Heart left ventricle (tissue), 16 donors: ENCODE measurements around the gene SMARCA1. TPM values are rescaled to one million over a fixed set of nuclear protein-coding genes. Genes with fewer than 3 reads are reported as not detected.

ENCODE experiments used
- ATAC-seq, 4 donors: fragments of 200-7000 bp; cut with Tn5 transposase; one replicate each; pipeline ENCODE4 v1.9.1; 2020 to 2022; ENCODE audit warnings: moderate library complexity in 4 of 4, mild to moderate bottlenecking in 3 of 4, moderate number of reproducible peaks in 1 of 4
- DNase-seq, 5 donors: peaks; one replicate each; pipeline ENCODE4 v3.0.0-alpha.2; 2020
- H3K27ac ChIP-seq, 12 donors: fragments of 200-600 bp; sonication (generic) in 4 of 12; one replicate each; pipeline versions ENCODE4 v1.5.0 to v1.8.0; 2016 to 2022; ENCODE audit warnings: mild to moderate bottlenecking in 2 of 12
- H3K27me3 ChIP-seq, 9 donors: fragments of 200-600 bp; sonication (generic) in 2 of 9; one replicate each; pipeline versions ENCODE4 v1.5.1 to v1.8.0; 2016 to 2022; ENCODE audit warnings: mild to moderate bottlenecking in 3 of 9
- H3K36me3 ChIP-seq, 9 donors: fragments of 200-600 bp; sonication (generic) in 2 of 9; one replicate each; pipeline versions ENCODE4 v1.5.0 to v1.8.0; 2018 to 2022; ENCODE audit warnings: mild to moderate bottlenecking in 2 of 9
- H3K4me1 ChIP-seq, 12 donors: fragments of 200-600 bp; sonication (generic) in 4 of 12; one replicate each; pipeline versions ENCODE4 v1.5.0 to v1.8.0; 2016 to 2022; ENCODE audit warnings: mild to moderate bottlenecking in 3 of 12
- H3K4me3 ChIP-seq, 12 donors: fragments of 200-600 bp; sonication (generic) in 4 of 12; one replicate each; pipeline versions ENCODE4 v1.5.0 to v1.8.0; 2017 to 2022; ENCODE audit warnings: mild to moderate bottlenecking in 9 of 12, moderate library complexity in 4 of 12
- H3K9me3 ChIP-seq, 12 donors: fragments of 200-600 bp; sonication (generic) in 4 of 12; one replicate each; pipeline versions ENCODE4 v1.5.0 to v1.8.0; 2016 to 2022; ENCODE audit warnings: mild to moderate bottlenecking in 1 of 12
- CTCF ChIP-seq, 12 donors: fragments of 200-600 bp; sonication (generic) in 4 of 12; IDR thresholded peaks; one replicate each; pipeline versions ENCODE4 v1.5.0 to v1.8.0; 2018 to 2022; ENCODE audit warnings: antibody characterized with exemption in 12 of 12, mild to moderate bottlenecking in 5 of 12
- POLR2A ChIP-seq, 2 donors: fragments of 450-650 bp; IDR thresholded peaks; one replicate each; pipeline ENCODE4 v1.6.1; 2017; ENCODE audit warnings: antibody characterized with exemption in 2 of 2, mild to moderate bottlenecking in 2 of 2, moderate library complexity in 2 of 2
- WGBS, 4 donors: extraction: QIAGEN DNeasy Blood & Tissue Kit in 2 of 4; methylation state at CpG; one replicate each; pipeline versions ENCODE4 v1.1.5 to v1.1.7; 2013 to 2018; 5-methylcytosine and 5-hydroxymethylcytosine counted together
- intact Hi-C, 10 donors: fragments of 100-400 bp; cut with DNase I; formaldehyde crosslinking; loops; one replicate each; pipeline versions ENCODE4 v1.11.1 to v1.14.2; 2022
- polyA plus RNA-seq, 2 donors: library from polyadenylated mRNA; stranded (reverse); fragments of 200-250 nt; gene quantifications; one replicate each; pipeline ENCODE4 v1.2.3, GENCODE V29; 2013
- total RNA-seq, 9 donors: library from RNA; depleted of rRNA in 2 of 9; stranded (reverse); fragments of >200 nt in 2 of 9; fragmentation: NEBNext Ultra II Directional in 3 of 9; extraction: Animal tissue kit (Norgen Biotek cat#: 25700) in 3 of 9; gene quantifications; one replicate each; pipeline versions ENCODE4 v1.1.0 to v1.2.4, GENCODE V29; 2016 to 2023
- donor health status: ischemic (EF 13 %, LVEDD 7.1; RV severe dilation, severe dysfunction).
- donor health status: healthy with polysubstance abuse.
- donor health status: DM: no; HTN: yes; CAD: no.
- donor health status: DM: no; HTN: no; CAD: no.
- donor health status: ischemic (EF 25% LVEDD 6.9; RV normal size, moderate dysfunction).
- donor health status: ischemic (EF 25% LVEDD 5.7; RV mildly dilated, moderate dysfunction).
- donor health status: healthy.
- donor health status: DM: yes; HTN: yes; CAD: no.
- donor health status: ischemic (EF 35%, LVEDD 5.7; RV mildly dilated, moderate dysfunction).
- donor health status: nonischemic (EF 11% LVEDD 7.7; RV severe dilation, severe dysfunction).
- donor health status: DM: yes; HTN: yes; CAD: no.
- donor health status: PGD.
- donor health status: ischemic (EF 29% LVEDD 5.4; RV normal size, mild dysfunction).
- donor health status: nonischemic (EF 23%, LVEDD 6.1; RV moderate dilation, normal function).

The SMARCA1 gene
- total and polyA plus RNA-seq, 11 donors, result 7.6 to 38.5 (median 30.8) TPM

DNA sequence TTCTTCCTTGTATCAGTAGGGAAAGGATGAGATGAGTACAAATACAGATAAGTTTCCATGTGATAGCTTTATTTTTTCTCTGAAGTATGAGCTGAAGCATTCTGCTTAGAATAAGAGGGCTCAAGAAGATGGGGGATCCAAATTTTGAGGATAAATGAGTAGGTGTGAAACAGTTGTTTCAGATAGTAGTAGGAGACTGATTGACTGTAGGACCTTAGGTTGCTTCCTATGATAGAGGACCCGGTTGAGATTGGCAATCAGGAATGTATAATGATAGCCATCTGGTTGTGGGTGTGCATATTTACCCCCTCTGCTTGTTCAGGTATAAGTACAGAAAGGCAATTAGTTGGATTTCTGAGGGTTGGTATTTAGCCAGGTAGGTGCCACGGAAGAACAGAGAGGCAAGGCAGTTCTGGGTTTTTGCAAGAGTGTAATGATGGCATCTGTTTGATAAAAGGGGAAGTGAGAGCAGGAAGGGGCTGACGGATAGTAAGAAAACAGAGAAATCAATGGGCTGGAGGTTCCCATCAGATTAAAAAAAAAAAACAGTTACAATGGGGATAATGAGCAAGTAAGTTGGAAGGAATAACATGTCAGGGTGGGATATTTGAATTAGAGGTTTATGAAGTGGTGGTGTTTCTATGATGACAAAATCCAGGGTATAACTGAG, 30.5 kb upstream of the SMARCA1 start:
- peaks cover 0 to 5% (median 0%) of the 10 kb centered on the region in 9 donors for H3K27me3 ChIP-seq
- 71 to 82% (median 82%) methylated on average over 3 of the region's 3 CpGs for WGBS, 4 donors

DNA sequence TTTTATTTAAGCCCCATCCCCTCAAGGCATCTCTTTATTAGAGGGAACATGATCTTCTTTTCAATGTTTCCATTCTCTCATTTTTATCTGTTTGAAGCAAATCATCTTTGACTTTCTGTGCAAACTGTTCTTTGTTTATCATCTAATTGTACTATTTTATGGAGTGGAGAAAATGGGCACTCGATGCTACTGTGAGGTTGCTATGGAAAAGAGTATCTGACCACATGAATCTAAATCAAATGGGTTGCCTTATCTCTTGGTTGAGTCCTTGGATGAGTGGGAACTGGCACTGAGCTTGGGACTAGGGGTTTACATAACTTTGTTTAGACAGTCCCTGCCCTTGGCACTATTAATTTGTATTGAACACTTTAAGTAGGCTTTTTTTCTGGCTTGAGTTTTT, 25.8 kb upstream of the SMARCA1 start:
- Histone ChIP-seq H3K27me3 (peaks cover 0 to 9% (median 0%) of the 10 kb centered on the region in 9 donors), H3K4me1 (peaks cover 0 to 7% (median 0%) of the 10 kb centered on the region in 12 donors), H3K9me3 (no peaks in the 10 kb centered on the region), H3K4me3 (no peak overlapping the region), H3K27ac (no peak overlapping the region), H3K36me3 (peaks cover 0 to 51% (median 15%) of the 10 kb centered on the region in 9 donors)
- TF ChIP-seq CTCF (IDR thresholded peaks at IDR 0.05), result no peak
- TF ChIP-seq POLR2A (IDR thresholded peaks at IDR 0.05), result no peak
- no peak for ATAC-seq
- 38 to 79% (median 54%) methylated on average over 1 of the region's 1 CpG for WGBS, 4 donors
- no peak for DNase-seq
- intact Hi-C loops, result no loop called here

More for the DNA sequence above, 30.5 kb upstream of the SMARCA1 start:
- intact Hi-C loops, result no loop called here
- TF ChIP-seq POLR2A (IDR thresholded peaks at IDR 0.05) (no peak), CTCF (IDR thresholded peaks at IDR 0.05) (no peak)
- Histone ChIP-seq H3K9me3 (no peaks in the 10 kb centered on the region), H3K36me3 (peaks cover 0 to 62% (median 14%) of the 10 kb centered on the region in 9 donors), H3K4me1 (no peaks in the 10 kb centered on the region), H3K4me3 (no peak overlapping the region), H3K27ac (no peak overlapping the region)
- ATAC-seq (no peak), DNase-seq (no peak)

- Histone ChIP-seq H3K27ac (peak overlapping the region in 1 of 12 donors; percentile 54), H3K4me3 (no peak overlapping the region), H3K4me1 (peaks cover 0 to 13% (median 0%) of the 10 kb centered on the region in 12 donors), H3K9me3 (no peaks in the 10 kb centered on the region), H3K36me3 (peaks cover 0 to 48% (median 15%) of the 10 kb centered on the region in 9 donors), H3K27me3 (peaks cover 0 to 9% (median 0%) of the 10 kb centered on the region in 9 donors)
- DNase-seq (no peak), ATAC-seq (no peak)
- TF ChIP-seq POLR2A (IDR thresholded peaks at IDR 0.05) (no peak), CTCF (IDR thresholded peaks at IDR 0.05) (no peak)
- 52 to 74% (median 68%) methylated on average over 1 of the region's 1 CpG for WGBS, 4 donors
- intact Hi-C loops, result no loop called here
Observed at GRCh38 chrX:129545408-129545807, 22.1 kb upstream of the SMARCA1 start.

- peaks cover 0 to 42% (median 12%) of the 10 kb centered on the region in 9 donors for H3K36me3 ChIP-seq
- ATAC-seq, result no peak
- peak overlapping the region in 1 of 12 donors; percentile 54 for H3K27ac ChIP-seq
- H3K27me3 ChIP-seq, result peaks cover 0 to 7% (median 0%) of the 10 kb centered on the region in 9 donors
- no peaks in the 10 kb centered on the region for H3K9me3 ChIP-seq
- peaks cover 0 to 13% (median 0%) of the 10 kb centered on the region in 12 donors for H3K4me1 ChIP-seq
- intact Hi-C loops, result no loop called here
- H3K4me3 ChIP-seq, result no peak overlapping the region
- TF ChIP-seq CTCF (IDR thresholded peaks at IDR 0.05) (no peak), POLR2A (IDR thresholded peaks at IDR 0.05) (no peak)
- 46 to 68% (median 52%) methylated on average over 2 of the region's 2 CpGs for WGBS, 4 donors
- DNase-seq, result no peak
Observed at GRCh38 chrX:129544780-129545179, 21.5 kb upstream of the SMARCA1 start.
